RPMI7951 (cell line): ENCODE results near the gene SLC13A2. TPM values are rescaled to one million over a fixed set of nuclear protein-coding genes. Genes with fewer than 3 reads are reported as not detected.

Source experiments
- DNase-seq: peaks from one replicate; pipeline ENCODE4 v3.0.0-alpha.2; 2012; ENCODE audit warnings: low read depth
- total RNA-seq: library from RNA; depleted of rRNA; stranded (reverse); fragments of >200 nt; shearing (Covaris generic); gene quantifications from 2 replicates; pipeline ENCODE4 v1.2.3, GENCODE V29; 2014; rRNA removed

Gene SLC13A2
- total RNA-seq, 1 experiment from 2014 or later = not detected

- no peak for DNase-seq
Observed at GRCh38 chr17:28534740-28535375, 61.4 kb downstream of the SLC13A2 start.

- DNase-seq = no peak
Observed at GRCh38 chr17:28536532-28537218, 63.2 kb downstream of the SLC13A2 start.

GRCh38 chr17:28537219-28537610 lies 63.8 kb downstream of the SLC13A2 start:
- DNase-seq = no peak

- DNase-seq = no peak
Observed at GRCh38 chr17:28538296-28538895, 65.0 kb downstream of the SLC13A2 start.

GRCh38 chr17:28540231-28540630 lies 66.8 kb downstream of the SLC13A2 start:
- DNase-seq = no peak

GRCh38 chr17:28541439-28541838 lies 68.0 kb downstream of the SLC13A2 start:
- no peak for DNase-seq

- no peak for DNase-seq
Observed at GRCh38 chr17:28544402-28545140, 71.1 kb downstream of the SLC13A2 start.

GRCh38 chr17:28545141-28545503 lies 71.7 kb downstream of the SLC13A2 start:
- DNase-seq = no peak

GRCh38 chr17:28545787-28546415 lies 72.5 kb downstream of the SLC13A2 start:
- DNase-seq = no peak

GRCh38 chr17:28547096-28547622 lies 73.7 kb downstream of the SLC13A2 start:
- no peak for DNase-seq

Other genes with a start within 250 kb of the SLC13A2 start
- 23.1 and 27.9 TPM in 2 replicates for gene TMEM97, start 154.4 kb upstream of the SLC13A2 start, total RNA-seq
- gene IFT20, start 138.2 kb upstream of the SLC13A2 start, total RNA-seq = 47.7 and 51.9 TPM in 2 replicates
- 25.7 and 30.5 TPM in 2 replicates for gene TNFAIP1, start 137.9 kb upstream of the SLC13A2 start, total RNA-seq
- 79.6 and 91.8 TPM in 2 replicates for gene POLDIP2, start 116.1 kb upstream of the SLC13A2 start, total RNA-seq
- not detected in 2 replicates for gene SEBOX, start 108.4 kb upstream of the SLC13A2 start, total RNA-seq
- gene VTN, start 103.3 kb upstream of the SLC13A2 start, total RNA-seq = 0.10 and 0.60 TPM in 2 replicates
- gene SARM1, start 102.0 kb upstream of the SLC13A2 start, total RNA-seq = 6.9 and 9.0 TPM in 2 replicates
- gene SLC46A1, start 67.4 kb upstream of the SLC13A2 start, total RNA-seq = 1.4 and 2.1 TPM in 2 replicates
- not detected in 2 replicates for gene FOXN1, start 32.7 kb downstream of the SLC13A2 start, total RNA-seq
- 21.7 and 24.7 TPM in 2 replicates for gene UNC119, start 79.0 kb downstream of the SLC13A2 start, total RNA-seq
- gene PIGS, start 97.9 kb downstream of the SLC13A2 start, total RNA-seq = 55.5 and 58.8 TPM in 2 replicates
- gene ALDOC, start 103.3 kb downstream of the SLC13A2 start, total RNA-seq = 64.2 and 96.5 TPM in 2 replicates
- 84.1 and 90.9 TPM in 2 replicates for gene SPAG5, start 125.4 kb downstream of the SLC13A2 start, total RNA-seq
- gene RSKR, start 140.5 kb downstream of the SLC13A2 start, total RNA-seq = 2.9 and 3.5 TPM in 2 replicates
- gene BLTP2, start 171.5 kb downstream of the SLC13A2 start, total RNA-seq = 58.4 and 72.6 TPM in 2 replicates
- 71.9 and 76.1 TPM in 2 replicates for gene SDF2, start 188.3 kb downstream of the SLC13A2 start, total RNA-seq
- 15.1 and 16.5 TPM in 2 replicates for gene SUPT6H, start 188.6 kb downstream of the SLC13A2 start, total RNA-seq
- 1.1 and 1.3 TPM in 2 replicates for gene PROCA1, start 238.2 kb downstream of the SLC13A2 start, total RNA-seq
- 176 and 202 TPM in 2 replicates for gene RAB34, start 244.2 kb downstream of the SLC13A2 start, total RNA-seq
- 632 and 764 TPM in 2 replicates for gene RPL23A, start 246.3 kb downstream of the SLC13A2 start, total RNA-seq